22Rv1 (cell line): ENCODE measurements around the gene EML4.

Experiments used
- H3K27ac ChIP-seq: fragments of 450-650 bp; 2 replicates; pipeline ENCODE4 v1.5.1; 2017
- ZFX ChIP-seq: fragments of 450-650 bp; IDR thresholded peaks from 2 replicates; pipeline ENCODE4 v1.6.1; 2017; ENCODE audit warnings: antibody characterized with exemption, borderline replicate concordance
- TF ChIP-seq, protein P1 (sequence below): fragments of 450-650 bp; IDR thresholded peaks from 2 replicates; pipeline ENCODE4 v1.5.1; 2017; ENCODE audit warnings: mild to moderate bottlenecking

EML4 gene

DNA sequence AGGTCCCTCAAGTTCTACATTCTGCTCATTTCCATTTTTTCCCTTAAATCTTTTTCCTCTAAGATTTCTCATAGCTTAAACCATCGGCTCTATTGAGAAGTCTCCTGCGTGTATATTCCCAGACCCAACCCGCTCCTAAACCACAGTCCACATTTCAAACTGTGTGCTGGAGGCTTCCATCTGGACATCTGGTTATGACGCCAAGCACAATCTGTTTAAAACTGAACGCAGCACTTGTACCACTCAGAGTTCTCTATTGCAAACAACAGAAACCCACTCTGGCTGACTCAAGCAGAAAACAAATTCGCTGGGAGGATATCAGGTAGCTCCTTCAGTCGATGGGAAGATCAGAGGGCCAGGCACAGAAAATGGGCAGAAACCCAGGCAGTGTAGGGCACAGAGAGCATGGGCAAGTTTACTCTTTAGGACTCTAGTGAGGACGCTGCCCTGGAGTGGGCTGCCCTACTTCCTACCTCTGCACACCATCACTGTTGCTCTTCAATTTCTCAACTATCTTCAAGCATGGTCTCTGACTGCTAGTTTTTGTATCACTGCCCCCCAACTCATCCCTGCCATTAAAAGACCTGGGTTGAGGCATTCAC, 5.6 kb upstream of the EML4 start:
- TF ChIP-seq, protein P1, sequence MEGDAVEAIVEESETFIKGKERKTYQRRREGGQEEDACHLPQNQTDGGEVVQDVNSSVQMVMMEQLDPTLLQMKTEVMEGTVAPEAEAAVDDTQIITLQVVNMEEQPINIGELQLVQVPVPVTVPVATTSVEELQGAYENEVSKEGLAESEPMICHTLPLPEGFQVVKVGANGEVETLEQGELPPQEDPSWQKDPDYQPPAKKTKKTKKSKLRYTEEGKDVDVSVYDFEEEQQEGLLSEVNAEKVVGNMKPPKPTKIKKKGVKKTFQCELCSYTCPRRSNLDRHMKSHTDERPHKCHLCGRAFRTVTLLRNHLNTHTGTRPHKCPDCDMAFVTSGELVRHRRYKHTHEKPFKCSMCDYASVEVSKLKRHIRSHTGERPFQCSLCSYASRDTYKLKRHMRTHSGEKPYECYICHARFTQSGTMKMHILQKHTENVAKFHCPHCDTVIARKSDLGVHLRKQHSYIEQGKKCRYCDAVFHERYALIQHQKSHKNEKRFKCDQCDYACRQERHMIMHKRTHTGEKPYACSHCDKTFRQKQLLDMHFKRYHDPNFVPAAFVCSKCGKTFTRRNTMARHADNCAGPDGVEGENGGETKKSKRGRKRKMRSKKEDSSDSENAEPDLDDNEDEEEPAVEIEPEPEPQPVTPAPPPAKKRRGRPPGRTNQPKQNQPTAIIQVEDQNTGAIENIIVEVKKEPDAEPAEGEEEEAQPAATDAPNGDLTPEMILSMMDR, result no peak
- TF ChIP-seq ZFX, result no peak

GRCh38 chr2:42164046-42164445, 5.1 kb upstream of the EML4 start:
- no peak overlapping the region for H3K27ac ChIP-seq
- TF ChIP-seq, protein P1, result no peak
- TF ChIP-seq ZFX, result no peak

More for the DNA sequence above, 5.6 kb upstream of the EML4 start:
- H3K27ac ChIP-seq, result no peak overlapping the region

DNA sequence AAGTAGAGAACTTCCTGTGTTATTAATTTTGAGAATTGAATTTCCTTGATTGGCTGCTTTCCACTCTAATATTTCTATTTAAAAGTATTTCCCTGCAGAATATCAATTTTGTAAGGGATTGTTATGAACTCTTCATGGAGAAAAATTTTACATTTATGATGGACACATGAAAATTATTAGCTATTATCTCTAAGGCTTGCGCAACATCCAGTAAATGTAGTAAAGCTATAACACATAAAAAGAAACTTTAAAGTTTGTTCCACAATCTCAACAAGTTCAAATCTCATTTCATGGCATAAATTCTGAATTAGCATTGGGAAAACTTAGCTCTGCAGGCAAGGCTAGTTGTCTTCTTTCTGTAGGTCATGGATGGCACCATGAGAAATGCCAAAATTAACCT, 4.2 kb upstream of the EML4 start:
- no peak overlapping the region for H3K27ac ChIP-seq
- TF ChIP-seq, protein P1, result no peak
- TF ChIP-seq ZFX, result no peak

DNA sequence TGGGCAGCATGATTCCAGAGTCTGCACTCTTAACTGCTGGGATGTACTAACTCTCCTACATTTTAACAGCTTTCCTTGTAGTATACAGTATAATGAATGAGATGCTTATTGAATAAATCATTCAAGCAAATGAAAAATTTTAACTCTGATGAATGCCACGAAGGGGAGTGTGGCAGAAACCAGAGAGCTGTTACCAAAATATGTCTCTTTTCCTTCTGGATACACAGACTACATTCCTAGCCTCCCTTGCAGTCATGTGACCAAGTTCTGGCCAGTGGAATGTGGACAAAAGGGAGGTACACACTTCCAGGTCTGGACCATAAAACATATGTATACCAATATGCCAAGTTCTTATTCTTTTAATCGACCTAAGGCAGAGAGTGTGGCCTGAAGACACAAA, 1.7 kb upstream of the EML4 start:
- no peak overlapping the region for H3K27ac ChIP-seq
- TF ChIP-seq ZFX, result no peak
- TF ChIP-seq, protein P1, result no peak

DNA sequence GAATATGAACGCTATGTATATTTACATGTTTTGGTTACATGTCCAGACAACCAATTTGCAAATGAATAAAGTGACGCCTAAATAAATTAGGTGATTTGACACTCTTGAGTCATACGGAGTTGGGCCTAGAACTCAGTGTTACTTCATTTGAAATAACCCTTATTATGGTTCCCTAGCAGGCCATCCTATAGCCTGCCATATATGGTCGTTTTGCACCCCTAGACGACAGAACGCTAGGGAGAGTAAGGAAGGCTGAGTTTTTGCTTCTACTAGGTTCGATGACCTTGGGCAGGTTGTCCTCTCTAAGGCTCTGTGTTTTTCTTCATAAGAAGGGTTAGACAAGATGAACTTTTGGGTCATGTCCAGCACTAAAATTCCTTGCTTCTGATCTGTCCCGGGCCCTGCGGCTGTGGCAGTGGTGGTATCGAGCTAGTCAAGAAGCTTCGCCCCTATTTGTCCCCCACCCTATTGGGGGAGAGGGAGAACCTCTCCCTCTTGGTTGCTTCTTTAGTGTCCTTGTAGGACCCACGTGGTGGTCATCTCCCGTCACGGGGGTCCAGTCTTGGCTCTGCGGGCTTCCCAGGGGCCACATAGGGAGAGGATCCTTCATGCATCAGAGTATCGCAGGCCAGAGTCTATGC, 574 bp upstream of the EML4 start:
- TF ChIP-seq, protein P1, result no peak
- no peak for TF ChIP-seq ZFX
- no peak overlapping the region for H3K27ac ChIP-seq

DNA sequence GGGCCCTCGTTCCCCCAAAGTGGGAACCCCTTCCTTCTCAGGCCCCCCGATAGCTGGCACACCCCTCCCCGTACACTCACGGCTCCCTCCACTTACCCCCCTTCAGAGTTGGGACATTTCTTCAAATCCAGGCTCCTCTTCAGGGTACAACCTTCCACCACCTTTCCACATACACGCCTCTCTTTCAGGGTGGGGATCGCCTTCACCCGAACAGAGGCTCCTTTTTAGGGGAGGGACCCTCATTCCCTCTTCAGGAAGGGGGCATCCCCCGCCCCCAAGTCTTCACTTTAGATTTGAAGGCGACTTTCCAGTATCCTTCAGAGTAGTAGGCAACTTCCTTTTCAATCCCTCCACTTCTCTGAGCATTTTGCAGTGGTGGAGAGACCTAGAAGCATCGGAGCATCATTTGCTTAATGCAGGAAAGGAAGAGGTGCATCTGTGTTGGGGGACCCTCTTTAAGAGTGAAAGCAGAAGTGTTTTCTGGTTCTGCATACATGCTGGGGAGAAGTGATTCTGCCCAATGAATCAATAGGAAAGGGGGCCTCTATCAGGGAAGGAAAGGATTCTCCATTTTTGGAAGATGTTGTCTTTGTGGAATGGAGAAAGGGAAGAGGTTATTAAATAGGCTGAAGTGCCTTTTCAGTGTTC, 845 bp downstream of the EML4 start:
- no peak overlapping the region for H3K27ac ChIP-seq
- no peak for TF ChIP-seq ZFX
- TF ChIP-seq, protein P1, result no peak

DNA sequence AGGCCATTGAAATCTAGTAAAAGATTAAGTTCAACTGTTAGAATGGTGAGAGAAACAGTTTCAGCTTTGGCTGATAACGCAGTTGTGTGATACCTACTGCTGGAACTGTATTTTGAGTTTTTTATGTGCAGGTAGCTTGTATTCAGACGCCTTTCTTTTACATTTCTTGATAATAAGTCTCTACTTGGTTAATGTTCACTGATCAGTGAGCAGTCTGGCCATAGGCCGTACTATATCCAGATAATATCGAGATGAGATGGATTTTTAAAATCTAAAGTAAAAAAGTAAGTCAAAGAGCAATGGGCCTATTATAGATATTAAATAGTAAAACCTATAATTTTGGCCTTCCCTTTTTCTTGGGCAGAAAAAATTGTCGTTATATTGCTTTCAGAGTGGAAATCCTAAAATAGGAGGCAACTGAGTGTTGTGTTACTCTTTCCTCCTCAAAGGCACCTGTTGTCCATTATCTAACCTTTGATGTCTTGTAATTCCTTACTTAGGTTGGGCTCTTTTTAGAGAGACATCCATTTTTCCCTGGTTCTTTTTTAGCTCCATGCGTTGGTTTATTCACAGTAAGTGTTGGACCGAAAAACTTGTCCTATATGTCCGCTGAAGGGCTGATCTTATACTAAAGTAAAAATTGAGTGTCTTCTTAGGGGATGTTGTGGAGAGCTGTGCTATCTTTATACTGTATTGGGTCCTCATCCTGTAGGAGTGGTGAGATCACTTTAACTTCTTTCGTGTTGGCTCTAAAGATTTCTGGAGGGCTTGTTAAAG, 1.7 kb downstream of the EML4 start:
- no peak overlapping the region for H3K27ac ChIP-seq
- TF ChIP-seq ZFX, result no peak
- TF ChIP-seq, protein P1, result no peak
